Measurements from ENCODE around the gene RPL14. TPM values are rescaled to one million over a fixed set of nuclear protein-coding genes. Genes with fewer than 3 reads are reported as not detected.
A peak's percentile ranks its signal among the peaks of the same experiment; 100 is the strongest.

The RPL14 gene
- total and polyA plus RNA-seq, 9 donors, result 1,297 to 3,184 (median 2,664) TPM

DNA sequence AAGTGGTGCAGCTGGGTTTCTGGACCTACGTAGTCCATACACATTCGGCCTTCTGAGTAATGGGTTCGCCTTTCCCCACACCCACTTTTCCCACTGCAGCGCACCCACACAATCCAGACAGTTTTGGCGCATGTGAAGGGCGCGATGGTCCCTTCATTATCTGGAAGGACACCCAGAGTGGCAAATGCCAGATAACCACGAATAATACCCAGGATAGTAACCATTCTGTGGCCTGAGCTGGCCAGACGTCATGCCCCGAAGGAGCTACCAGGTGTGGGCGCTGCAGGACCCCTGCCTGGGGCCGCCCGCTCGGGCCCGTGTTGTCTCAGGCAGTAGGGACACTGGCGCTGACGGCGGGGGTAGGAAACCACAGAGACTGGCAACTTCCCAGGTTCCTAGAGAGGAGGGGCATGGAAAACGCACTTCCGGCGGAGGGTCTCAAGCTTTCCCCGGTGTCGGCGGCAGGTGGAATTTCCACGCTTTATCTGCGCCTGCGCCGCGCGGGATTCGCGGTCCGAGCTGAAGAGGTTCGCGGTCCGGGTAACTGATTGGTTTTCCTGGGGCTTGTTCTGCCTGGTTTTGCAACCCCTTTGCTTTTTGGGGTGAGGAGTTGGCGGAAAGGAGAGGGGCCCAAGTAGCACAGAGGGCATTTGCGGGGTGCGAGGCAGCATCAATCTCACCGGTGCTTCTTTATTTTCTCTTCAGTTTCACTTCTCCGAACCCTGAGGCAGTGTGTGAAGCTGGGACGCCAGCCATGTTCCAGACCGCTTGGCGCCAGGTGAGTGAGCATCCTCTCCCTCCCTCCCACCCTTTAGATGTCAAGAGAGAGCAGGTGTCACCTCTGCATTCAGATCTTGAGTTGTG lies 48.7 kb downstream of the RPL14 start, which contains the start of gene ZNF620:
Gene ZNF620, plus strand, starts transcription at position 441 of the 864 bp plus-strand sequence. Its CDS starts 314 bp downstream, at position 755.
- peak within 1 kb of the TSS; percentile 71 for H3K27ac ChIP-seq (ENCODE audit: low read length)
- H3K4me3 ChIP-seq (ENCODE audit: low read length), result peak within 1 kb of the TSS; percentile 67
- H3K9me3 ChIP-seq (replicated peaks; ENCODE audit: control insufficient read depth, low read depth, low read length), result no peaks in the 10 kb centered on the region
- no peaks in the 10 kb centered on the region for H3K27me3 ChIP-seq (ENCODE audit: control insufficient read depth, insufficient read depth, low read length)
- WGBS (ENCODE audit: insufficient coverage), result 5% methylated on average over 36 of the region's 44 CpGs
- peaks cover 6% of the 10 kb centered on the region for H3K36me3 ChIP-seq (ENCODE audit: control insufficient read depth, insufficient read depth, low read length)
- peak; percentile 86 for DNase-seq
- H3K4me1 ChIP-seq (ENCODE audit: control insufficient read depth, insufficient read depth, low read length), result peaks cover 2% of the 10 kb centered on the region

DNA sequence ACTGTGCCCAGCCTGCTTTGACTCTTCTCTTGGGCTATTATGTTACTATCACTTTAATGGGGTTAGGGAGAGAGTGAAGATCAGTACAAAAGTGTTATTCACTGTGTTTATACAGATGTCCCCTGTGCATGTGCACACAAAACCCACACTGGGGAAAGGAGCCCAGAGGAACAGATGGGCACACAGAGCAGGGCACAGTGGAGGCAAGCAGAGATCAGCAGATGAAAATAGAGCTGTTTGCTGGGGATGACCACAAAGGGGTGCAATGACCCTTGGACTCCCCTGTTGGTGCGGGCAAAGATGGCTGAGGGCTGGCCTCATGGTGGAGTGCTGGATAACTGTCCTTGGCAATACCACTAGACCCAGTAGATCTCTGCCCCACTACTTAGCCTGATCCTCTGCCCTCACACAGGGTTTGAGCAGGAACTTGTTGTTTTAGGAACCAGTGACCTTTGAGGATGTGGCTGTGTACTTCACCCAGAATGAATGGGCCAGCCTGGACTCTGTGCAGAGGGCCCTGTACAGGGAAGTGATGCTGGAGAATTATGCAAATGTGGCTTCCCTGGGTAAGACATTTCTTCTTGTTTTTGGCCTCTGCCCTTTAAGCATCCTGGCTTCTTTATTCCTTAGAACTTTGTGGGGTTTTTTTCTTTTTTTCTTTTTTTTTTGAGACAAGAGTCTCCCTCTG lies 54.0 kb downstream of the RPL14 start:
- no peak overlapping the region for H3K27ac ChIP-seq (ENCODE audit: low read length)
- H3K9me3 ChIP-seq (replicated peaks; ENCODE audit: control insufficient read depth, low read depth, low read length), result no peaks in the 10 kb centered on the region
- peaks cover 21% of the 10 kb centered on the region for H3K36me3 ChIP-seq (ENCODE audit: control insufficient read depth, insufficient read depth, low read length)
- DNase-seq, result no peak
- no peak overlapping the region for H3K4me3 ChIP-seq (ENCODE audit: low read length)
- peaks cover 2% of the 10 kb centered on the region for H3K4me1 ChIP-seq (ENCODE audit: control insufficient read depth, insufficient read depth, low read length)
- WGBS (ENCODE audit: insufficient coverage), result 100% methylated on average over 1 of the region's 1 CpG
- H3K27me3 ChIP-seq (ENCODE audit: control insufficient read depth, insufficient read depth, low read length), result no peaks in the 10 kb centered on the region

DNA sequence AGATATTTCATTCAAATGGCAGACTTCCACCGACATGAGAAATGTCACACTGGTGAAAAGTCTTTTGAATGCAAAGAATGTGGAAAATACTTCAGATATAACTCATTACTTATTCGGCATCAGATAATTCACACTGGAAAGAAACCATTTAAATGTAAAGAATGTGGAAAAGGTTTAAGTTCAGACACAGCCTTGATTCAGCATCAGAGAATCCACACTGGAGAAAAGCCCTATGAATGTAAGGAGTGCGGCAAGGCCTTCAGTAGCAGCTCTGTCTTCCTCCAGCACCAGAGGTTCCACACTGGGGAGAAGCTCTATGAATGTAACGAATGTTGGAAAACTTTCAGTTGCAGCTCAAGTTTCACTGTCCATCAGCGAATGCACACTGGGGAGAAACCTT lies 59.1 kb downstream of the RPL14 start:
- H3K27me3 ChIP-seq (ENCODE audit: control insufficient read depth, insufficient read depth, low read length), result no peaks in the 10 kb centered on the region
- H3K27ac ChIP-seq (ENCODE audit: low read length), result no peak overlapping the region
- peaks cover 20% of the 10 kb centered on the region for H3K36me3 ChIP-seq (ENCODE audit: control insufficient read depth, insufficient read depth, low read length)
- no peaks in the 10 kb centered on the region for H3K9me3 ChIP-seq (replicated peaks; ENCODE audit: control insufficient read depth, low read depth, low read length)
- H3K4me3 ChIP-seq (ENCODE audit: low read length), result no peak overlapping the region
- WGBS (ENCODE audit: insufficient coverage), result 60% methylated on average over 1 of the region's 5 CpGs
- H3K4me1 ChIP-seq (ENCODE audit: control insufficient read depth, insufficient read depth, low read length), result no peaks in the 10 kb centered on the region
- DNase-seq, result peak; percentile 6

DNA sequence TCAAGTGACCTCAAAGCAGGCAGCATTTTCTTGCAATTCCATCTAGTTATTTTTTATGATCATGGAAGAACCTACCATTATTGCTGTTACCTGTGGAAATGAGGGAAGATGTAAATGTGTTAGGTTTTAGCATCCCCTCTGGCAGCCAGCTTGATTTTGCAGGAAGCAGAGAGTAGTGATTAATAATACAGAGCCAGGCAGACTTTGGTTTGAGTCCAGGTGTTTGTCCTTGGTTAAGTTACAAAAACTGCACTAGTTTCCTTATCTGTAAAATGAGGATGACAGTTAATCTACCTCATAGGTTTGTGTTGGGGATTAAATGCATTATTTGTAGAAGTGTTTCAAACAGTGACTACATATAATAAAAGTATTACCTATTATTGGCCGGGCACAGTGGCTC lies 60.9 kb downstream of the RPL14 start:
- Histone ChIP-seq H3K4me3 (ENCODE audit: low read length) (no peak overlapping the region), H3K27ac (ENCODE audit: low read length) (no peak overlapping the region), H3K36me3 (ENCODE audit: control insufficient read depth, insufficient read depth, low read length) (peaks cover 10% of the 10 kb centered on the region), H3K9me3 (replicated peaks; ENCODE audit: control insufficient read depth, low read depth, low read length) (no peaks in the 10 kb centered on the region), H3K27me3 (ENCODE audit: control insufficient read depth, insufficient read depth, low read length) (no peaks in the 10 kb centered on the region), H3K4me1 (ENCODE audit: control insufficient read depth, insufficient read depth, low read length) (no peaks in the 10 kb centered on the region)
- DNase-seq, result no peak
- no CpG with 5 or more reads among the region's 1 CpG for WGBS (ENCODE audit: insufficient coverage)

Other genes with a start within 250 kb of the RPL14 start
- gene EIF1B, start 147.6 kb upstream of the RPL14 start, total RNA-seq, result 19.2 TPM
- gene EIF1B, start 147.6 kb upstream of the RPL14 start, polyA plus RNA-seq (ENCODE audit: insufficient read depth in 1 of 8, insufficient read length in 8 of 8, low replicate concordance in 1 of 8), result 10 to 100 TPM; 57.8 to 71.7 (median 64.7) TPM
- 0.44 TPM for gene ENTPD3, start 70.2 kb upstream of the RPL14 start, total RNA-seq
- under 1 TPM; 0.10 to 0.75 (median 0.32) TPM for gene ENTPD3, start 70.2 kb upstream of the RPL14 start, polyA plus RNA-seq (ENCODE audit: insufficient read depth in 1 of 8, insufficient read length in 8 of 8, low replicate concordance in 1 of 8)
- 4.3 TPM for gene ZNF619, start 19.8 kb downstream of the RPL14 start, total RNA-seq
- 1 to 10 TPM; 2.8 to 3.4 (median 3.0) TPM for gene ZNF619, start 19.8 kb downstream of the RPL14 start, polyA plus RNA-seq (ENCODE audit: insufficient read depth in 1 of 8, insufficient read length in 8 of 8, low replicate concordance in 1 of 8)
- gene ZNF620, start 48.7 kb downstream of the RPL14 start, total RNA-seq, result 2.9 TPM
- 1 to 10 TPM; 2.1 to 4.5 (median 2.8) TPM for gene ZNF620, start 48.7 kb downstream of the RPL14 start, polyA plus RNA-seq (ENCODE audit: insufficient read depth in 1 of 8, insufficient read length in 8 of 8, low replicate concordance in 1 of 8)
- gene ZNF621, start 67.6 kb downstream of the RPL14 start, total RNA-seq, result 10.6 TPM
- gene ZNF621, start 67.6 kb downstream of the RPL14 start, polyA plus RNA-seq (ENCODE audit: insufficient read depth in 1 of 8, insufficient read length in 8 of 8, low replicate concordance in 1 of 8), result 10 to 100 TPM in 7 of 8 donors, 1 to 10 TPM in 1; 10.0 to 14.9 (median 11.6) TPM

All from muscle of leg (tissue), 11 donors.